ENCODE measurements around the gene ADRM1.

ADRM1 gene

DNA sequence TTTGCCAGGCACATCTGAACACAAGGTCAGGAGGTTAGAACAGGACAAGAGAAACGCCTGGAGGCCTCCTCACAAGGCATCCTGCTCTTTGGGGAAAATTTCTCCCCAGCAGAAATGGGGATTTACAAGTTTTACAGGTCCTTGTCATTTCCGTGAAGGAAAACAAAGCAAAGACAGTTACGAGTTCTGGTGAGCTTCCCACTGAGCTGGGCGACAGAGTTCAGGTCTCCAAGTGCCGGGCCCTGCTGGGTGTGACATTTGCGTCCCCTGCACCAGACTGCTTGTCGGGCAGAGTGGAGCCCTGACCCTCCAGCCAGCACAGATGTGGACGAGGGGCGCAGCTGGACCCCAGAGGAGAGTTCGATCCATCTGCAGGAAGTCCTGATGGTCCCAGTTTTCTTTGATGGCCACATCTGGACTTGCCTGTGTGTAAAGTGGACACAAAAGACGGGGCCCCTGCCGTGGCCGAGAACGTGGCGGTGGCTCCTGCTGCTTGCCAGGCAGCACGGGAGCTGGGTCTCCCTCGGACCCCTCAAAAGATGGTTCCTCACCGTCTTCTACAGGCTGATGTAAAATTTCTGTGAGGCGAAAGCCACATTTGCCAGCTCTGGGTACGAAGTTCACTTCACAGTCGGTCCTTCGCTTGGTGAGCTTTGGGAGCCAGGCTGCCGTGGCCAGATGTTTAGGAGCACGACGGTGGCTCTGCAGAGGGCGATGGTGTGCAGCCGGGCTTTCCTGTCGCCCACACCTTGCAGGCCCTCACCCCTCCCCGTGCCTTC lies 5.2 kb upstream of the ADRM1 start:
- Histone ChIP-seq H4K20me1 (ENCODE audit: low read depth, low read length) (no peaks in the 10 kb centered on the region), H3K4me2 (ENCODE audit: low read depth, low read length, poor library complexity, severe bottlenecking) (no peak overlapping the region), H3K4me3 (ENCODE audit: insufficient read depth, low read length, poor library complexity, severe bottlenecking) (no peak overlapping the region), H2AFZ (ENCODE audit: low read depth, low read length, severe bottlenecking) (no peak overlapping the region), H3K27me3 (ENCODE audit: low read length) (no peaks in the 10 kb centered on the region), H3F3A (ENCODE audit: insufficient read depth) (0 out of 2 replicates have a peak, but pooled peaks cover 3% of the 10 kb centered on the region), H3K9me2 (replicated peaks; ENCODE audit: insufficient read depth, low read length) (no peaks in the 10 kb centered on the region), H3K9ac (ENCODE audit: low read length) (no peak overlapping the region), H3K27ac (ENCODE audit: low read depth, low read length) (no peak overlapping the region), H3K79me2 (ENCODE audit: insufficient read depth, low read length) (no peaks in the 10 kb centered on the region), H3K9me3 (ENCODE audit: insufficient read depth, low read length) (no peaks in the 10 kb centered on the region), H3K36me3 (ENCODE audit: low read length) (no peaks in the 10 kb centered on the region)
- TF ChIP-seq CTCF (IDR thresholded peaks at IDR 0.05; ENCODE audit: insufficient read depth, low read length, poor library complexity, severe bottlenecking) (no peak), EZH2phosphoT487 (conservative IDR thresholded peaks at IDR 0.05; ENCODE audit: low read length) (no peak)

DNA sequence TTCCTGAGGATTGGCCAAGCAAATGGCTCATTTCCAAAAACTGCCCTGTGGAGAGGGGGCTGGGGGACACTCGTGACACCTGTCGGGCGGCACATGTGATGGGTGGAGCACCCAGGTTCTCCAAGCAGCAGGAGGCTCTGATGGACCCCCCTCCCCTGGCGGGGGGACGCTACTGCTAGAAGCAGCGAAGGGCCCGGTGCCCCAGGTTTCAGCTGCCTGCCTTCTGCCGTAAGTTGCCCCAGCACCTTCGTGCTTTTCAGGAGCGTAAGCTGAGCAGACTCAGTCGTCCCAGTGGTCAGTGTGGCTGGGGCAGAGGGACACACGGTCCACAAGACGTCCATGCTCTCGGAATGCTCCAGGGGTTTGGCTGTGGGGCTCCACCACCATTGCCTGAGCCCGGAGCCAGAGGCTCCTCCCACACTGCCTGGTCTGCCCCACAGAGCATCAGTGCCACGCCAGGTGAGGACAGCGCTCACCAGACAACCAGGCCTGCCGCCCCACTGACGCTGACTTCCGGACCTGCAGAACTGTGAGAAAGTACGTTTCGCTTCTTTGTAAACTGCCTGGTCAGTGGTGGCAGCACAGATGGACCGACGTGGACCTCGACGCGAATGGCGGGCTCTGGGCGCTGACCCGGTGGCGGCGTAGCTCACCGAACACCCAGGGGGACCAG lies 4.1 kb upstream of the ADRM1 start:
- no peak overlapping the region for H3K4me3 ChIP-seq (ENCODE audit: insufficient read depth, low read length, poor library complexity, severe bottlenecking)
- 0 out of 2 replicates have a peak, but pooled peaks cover 3% of the 10 kb centered on the region for H3F3A ChIP-seq (ENCODE audit: insufficient read depth)
- no peak overlapping the region for H3K27ac ChIP-seq (ENCODE audit: low read depth, low read length)
- no peak overlapping the region for H3K9ac ChIP-seq (ENCODE audit: low read length)
- H2AFZ ChIP-seq (ENCODE audit: low read depth, low read length, severe bottlenecking), result no peak overlapping the region
- no peaks in the 10 kb centered on the region for H3K36me3 ChIP-seq (ENCODE audit: low read length)
- H3K79me2 ChIP-seq (ENCODE audit: insufficient read depth, low read length), result peaks cover 7% of the 10 kb centered on the region
- H3K9me2 ChIP-seq (replicated peaks; ENCODE audit: insufficient read depth, low read length), result no peaks in the 10 kb centered on the region
- no peaks in the 10 kb centered on the region for H3K9me3 ChIP-seq (ENCODE audit: insufficient read depth, low read length)
- no peaks in the 10 kb centered on the region; the same call in 1 of the 2 replicates for H4K20me1 ChIP-seq (ENCODE audit: low read depth, low read length)
- H3K27me3 ChIP-seq (ENCODE audit: low read length), result no peaks in the 10 kb centered on the region
- no peak for TF ChIP-seq EZH2phosphoT487 (conservative IDR thresholded peaks at IDR 0.05; ENCODE audit: low read length)
- no peak for TF ChIP-seq CTCF (IDR thresholded peaks at IDR 0.05; ENCODE audit: insufficient read depth, low read length, poor library complexity, severe bottlenecking)
- no peak overlapping the region for H3K4me2 ChIP-seq (ENCODE audit: low read depth, low read length, poor library complexity, severe bottlenecking)

DNA sequence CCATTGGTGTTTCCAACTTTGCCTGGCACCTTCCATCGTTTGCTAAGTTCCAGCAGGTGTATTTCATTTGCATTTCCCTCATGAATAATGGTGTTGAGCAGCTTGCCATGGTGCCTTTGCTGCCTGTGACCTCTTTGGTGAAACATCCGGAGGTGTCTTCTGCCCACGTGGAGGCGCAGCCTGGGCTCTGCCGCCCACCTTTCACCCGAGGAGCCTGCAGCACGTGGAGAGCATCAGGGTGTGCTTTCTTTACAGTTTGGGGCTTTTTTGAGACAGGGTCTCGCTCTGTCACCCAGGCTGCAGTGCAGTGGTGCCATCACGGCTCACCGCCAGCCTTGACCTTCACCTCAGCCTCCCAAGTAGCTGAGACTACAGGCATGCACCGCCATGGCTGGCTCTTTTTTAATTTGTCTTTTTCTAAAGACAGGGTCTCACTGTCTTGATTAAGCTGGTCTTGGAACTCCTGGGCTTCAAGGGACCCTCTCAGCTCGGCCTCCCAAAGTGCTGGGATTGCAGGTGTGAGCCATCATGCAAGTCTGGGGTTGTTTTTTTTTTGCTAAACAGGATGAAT lies 3.0 kb upstream of the ADRM1 start:
- H3K9ac ChIP-seq (ENCODE audit: low read length), result no peak overlapping the region
- no peak overlapping the region for H3K27ac ChIP-seq (ENCODE audit: low read depth, low read length)
- H3K27me3 ChIP-seq (ENCODE audit: low read length), result no peaks in the 10 kb centered on the region

More for the DNA sequence above, 3.0 kb upstream of the ADRM1 start:
- no peak overlapping the region for H3K4me3 ChIP-seq (ENCODE audit: insufficient read depth, low read length, poor library complexity, severe bottlenecking)
- no peaks in the 10 kb centered on the region for H3K9me3 ChIP-seq (ENCODE audit: insufficient read depth, low read length)
- H4K20me1 ChIP-seq (ENCODE audit: low read depth, low read length), result peaks cover 5% of the 10 kb centered on the region; the same call in 1 of the 2 replicates
- no peaks in the 10 kb centered on the region for H3K36me3 ChIP-seq (ENCODE audit: low read length)
- H3K79me2 ChIP-seq (ENCODE audit: insufficient read depth, low read length), result peaks cover 18% of the 10 kb centered on the region
- TF ChIP-seq CTCF (IDR thresholded peaks at IDR 0.05; ENCODE audit: insufficient read depth, low read length, poor library complexity, severe bottlenecking), result no peak
- no peak for TF ChIP-seq EZH2phosphoT487 (conservative IDR thresholded peaks at IDR 0.05; ENCODE audit: low read length)
- H3F3A ChIP-seq (ENCODE audit: insufficient read depth), result 0 out of 2 replicates have a peak, but pooled peaks cover 3% of the 10 kb centered on the region
- no peaks in the 10 kb centered on the region for H3K9me2 ChIP-seq (replicated peaks; ENCODE audit: insufficient read depth, low read length)
- no peak overlapping the region for H3K4me2 ChIP-seq (ENCODE audit: low read depth, low read length, poor library complexity, severe bottlenecking)
- no peak overlapping the region for H2AFZ ChIP-seq (ENCODE audit: low read depth, low read length, severe bottlenecking)

All from SU-DHL-6 (cell line).